Activated naive CD4-positive, alpha-beta T cell treated with Interleukin-2 at 50 U/mL for 16 hours (primary cell): ENCODE measurements around the gene AOC3.
"Not testable (repeated sequence)": the region's sequence is repeated elsewhere in the genome, so short reads cannot be mapped to it uniquely, and the experiment has no call there.

ENCODE experiments used
- DNase-seq: peaks from one replicate; pipeline ENCODE4 v3.0.0-alpha.2; 2020

The AOC3 gene

GRCh38 chr17:42867694-42868261 is 16.8 kb downstream of the AOC3 start:
- not testable (repeated sequence) for DNase-seq

GRCh38 chr17:42868338-42868737 is 17.3 kb downstream of the AOC3 start:
- DNase-seq, result no peak

- no peak for DNase-seq
Measured at GRCh38 chr17:42871647-42872046, 20.6 kb downstream of the AOC3 start.

- no peak for DNase-seq
Measured at GRCh38 chr17:42872251-42872965, 21.4 kb downstream of the AOC3 start.

GRCh38 chr17:42873315-42873714 is 22.3 kb downstream of the AOC3 start:
- DNase-seq, result no peak

GRCh38 chr17:42873932-42874695 is 23.1 kb downstream of the AOC3 start:
- not testable (repeated sequence) for DNase-seq

GRCh38 chr17:42877037-42877436 is 26.0 kb downstream of the AOC3 start:
- no peak for DNase-seq

- no peak for DNase-seq
Measured at GRCh38 chr17:42878123-42878880, 27.3 kb downstream of the AOC3 start.

GRCh38 chr17:42878924-42879595 is 28.1 kb downstream of the AOC3 start:
- DNase-seq, result no peak

- no peak for DNase-seq
Measured at GRCh38 chr17:42879596-42879985, 28.6 kb downstream of the AOC3 start.

GRCh38 chr17:42880776-42881310 is 29.8 kb downstream of the AOC3 start:
- no peak for DNase-seq

- not testable (repeated sequence) for DNase-seq
Measured at GRCh38 chr17:42881706-42882105, 30.7 kb downstream of the AOC3 start.

- DNase-seq, result no peak
Measured at GRCh38 chr17:42882166-42882565, 31.2 kb downstream of the AOC3 start.

- no peak for DNase-seq
Measured at GRCh38 chr17:42883802-42884558, 33.0 kb downstream of the AOC3 start.

GRCh38 chr17:42885806-42886205 is 34.8 kb downstream of the AOC3 start:
- not testable (repeated sequence) for DNase-seq

- DNase-seq, result no peak
Measured at GRCh38 chr17:42886283-42887176, 35.5 kb downstream of the AOC3 start.

GRCh38 chr17:42889809-42890208 is 38.8 kb downstream of the AOC3 start:
- DNase-seq, result no peak

- no peak for DNase-seq
Measured at GRCh38 chr17:42891539-42892152, 40.6 kb downstream of the AOC3 start.

- no peak for DNase-seq
Measured at GRCh38 chr17:42893359-42893758, 42.4 kb downstream of the AOC3 start.
